ENCODE data around the gene GNAI3.

GNAI3 gene

GRCh38 chr1:109624201-109625010 is 76.0 kb downstream of the GNAI3 start:
- DNase-seq (ENCODE audit: low spot score), result peak; percentile 65

- DNase-seq (ENCODE audit: low spot score), result no peak
Observed at GRCh38 chr1:109625176-109625575, 76.8 kb downstream of the GNAI3 start.

- DNase-seq (ENCODE audit: low spot score), result no peak
Observed at GRCh38 chr1:109625601-109626560, 77.5 kb downstream of the GNAI3 start.

GRCh38 chr1:109626682-109627408 is 78.4 kb downstream of the GNAI3 start:
- DNase-seq (ENCODE audit: low spot score), result no peak

GRCh38 chr1:109627692-109628399 is 79.4 kb downstream of the GNAI3 start:
- DNase-seq (ENCODE audit: low spot score), result no peak

GRCh38 chr1:109628540-109629321 is 80.3 kb downstream of the GNAI3 start:
- no peak for DNase-seq (ENCODE audit: low spot score)

GRCh38 chr1:109629372-109630030 is 81.1 kb downstream of the GNAI3 start:
- DNase-seq (ENCODE audit: low spot score), result no peak

- DNase-seq (ENCODE audit: low spot score), result no peak
Observed at GRCh38 chr1:109630081-109630897, 81.9 kb downstream of the GNAI3 start.

- no peak for DNase-seq (ENCODE audit: low spot score)
Observed at GRCh38 chr1:109630898-109631512, 82.6 kb downstream of the GNAI3 start.

GRCh38 chr1:109631513-109632505 is 83.4 kb downstream of the GNAI3 start:
- DNase-seq (ENCODE audit: low spot score), result no peak

GRCh38 chr1:109632671-109633346 is 84.4 kb downstream of the GNAI3 start:
- DNase-seq (ENCODE audit: low spot score), result no peak

GRCh38 chr1:109634292-109634691 is 85.9 kb downstream of the GNAI3 start:
- DNase-seq (ENCODE audit: low spot score), result no peak

GRCh38 chr1:109634771-109635750 is 86.6 kb downstream of the GNAI3 start:
- no peak for DNase-seq (ENCODE audit: low spot score)

GRCh38 chr1:109635862-109636200 is 87.4 kb downstream of the GNAI3 start:
- no peak for DNase-seq (ENCODE audit: low spot score)

- DNase-seq (ENCODE audit: low spot score), result no peak
Observed at GRCh38 chr1:109636201-109636952, 88.0 kb downstream of the GNAI3 start.
